22Rv1 (cell line): ENCODE results near the gene CDS1.

ENCODE experiments used
- ZFX ChIP-seq: fragments of 450-650 bp; IDR thresholded peaks from 2 replicates; pipeline ENCODE4 v1.6.1; 2017; ENCODE audit warnings: antibody characterized with exemption, borderline replicate concordance
- TF ChIP-seq, protein P1 (sequence below): fragments of 450-650 bp; IDR thresholded peaks from 2 replicates; pipeline ENCODE4 v1.5.1; 2017; ENCODE audit warnings: mild to moderate bottlenecking

- TF ChIP-seq, protein P1, sequence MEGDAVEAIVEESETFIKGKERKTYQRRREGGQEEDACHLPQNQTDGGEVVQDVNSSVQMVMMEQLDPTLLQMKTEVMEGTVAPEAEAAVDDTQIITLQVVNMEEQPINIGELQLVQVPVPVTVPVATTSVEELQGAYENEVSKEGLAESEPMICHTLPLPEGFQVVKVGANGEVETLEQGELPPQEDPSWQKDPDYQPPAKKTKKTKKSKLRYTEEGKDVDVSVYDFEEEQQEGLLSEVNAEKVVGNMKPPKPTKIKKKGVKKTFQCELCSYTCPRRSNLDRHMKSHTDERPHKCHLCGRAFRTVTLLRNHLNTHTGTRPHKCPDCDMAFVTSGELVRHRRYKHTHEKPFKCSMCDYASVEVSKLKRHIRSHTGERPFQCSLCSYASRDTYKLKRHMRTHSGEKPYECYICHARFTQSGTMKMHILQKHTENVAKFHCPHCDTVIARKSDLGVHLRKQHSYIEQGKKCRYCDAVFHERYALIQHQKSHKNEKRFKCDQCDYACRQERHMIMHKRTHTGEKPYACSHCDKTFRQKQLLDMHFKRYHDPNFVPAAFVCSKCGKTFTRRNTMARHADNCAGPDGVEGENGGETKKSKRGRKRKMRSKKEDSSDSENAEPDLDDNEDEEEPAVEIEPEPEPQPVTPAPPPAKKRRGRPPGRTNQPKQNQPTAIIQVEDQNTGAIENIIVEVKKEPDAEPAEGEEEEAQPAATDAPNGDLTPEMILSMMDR: no peak
- TF ChIP-seq ZFX: no peak
These were observed 98.8 kb downstream of the CDS1 start for GRCh38 chr4:84681486-84682274.
